H7 (cell line): Measurements from ENCODE around the gene CDK18. TPM values are rescaled to one million over a fixed set of nuclear protein-coding genes. Genes with fewer than 3 reads are reported as not detected.

Experiments
- DNase-seq: peaks from one replicate; pipeline ENCODE4 v3.0.0; 2012
- H3K27me3 ChIP-seq: 2 replicates; pipeline ENCODE4 v1.6.0; 2011; ENCODE audit warnings: mild to moderate bottlenecking, low read length; ENCODE audit not compliant: control insufficient read depth, insufficient read depth
- H3K36me3 ChIP-seq: replicated peaks from 2 replicates; pipeline ENCODE4 v1.5.1; 2011; ENCODE audit warnings: low read length; ENCODE audit not compliant: control insufficient read depth, insufficient read depth
- H3K4me3 ChIP-seq: 2 replicates; pipeline ENCODE4 v1.5.1; 2011; ENCODE audit warnings: low read depth, mild to moderate bottlenecking, control low read depth, low read length, moderate library complexity; ENCODE audit not compliant: insufficient read depth
- total RNA-seq: library from RNA; depleted of rRNA; stranded (reverse); fragments of >200 nt; shearing (Covaris generic); gene quantifications from 2 replicates; pipeline ENCODE4 v1.2.3, GENCODE V29; 2014

The CDK18 gene
- total RNA-seq, 1 experiment from 2014 or later: 48.3 TPM

- Histone ChIP-seq H3K27me3 (no peaks in the 10 kb centered on the region; the same call in 1 of the 2 replicates), H3K4me3 (no peak overlapping the region), H3K36me3 (peaks cover 5% of the 10 kb centered on the region; the same call in 1 of the 2 replicates)
- no peak for DNase-seq
These were observed 25.6 kb downstream of the CDK18 start for GRCh38 chr1:205530116-205530515.

DNA sequence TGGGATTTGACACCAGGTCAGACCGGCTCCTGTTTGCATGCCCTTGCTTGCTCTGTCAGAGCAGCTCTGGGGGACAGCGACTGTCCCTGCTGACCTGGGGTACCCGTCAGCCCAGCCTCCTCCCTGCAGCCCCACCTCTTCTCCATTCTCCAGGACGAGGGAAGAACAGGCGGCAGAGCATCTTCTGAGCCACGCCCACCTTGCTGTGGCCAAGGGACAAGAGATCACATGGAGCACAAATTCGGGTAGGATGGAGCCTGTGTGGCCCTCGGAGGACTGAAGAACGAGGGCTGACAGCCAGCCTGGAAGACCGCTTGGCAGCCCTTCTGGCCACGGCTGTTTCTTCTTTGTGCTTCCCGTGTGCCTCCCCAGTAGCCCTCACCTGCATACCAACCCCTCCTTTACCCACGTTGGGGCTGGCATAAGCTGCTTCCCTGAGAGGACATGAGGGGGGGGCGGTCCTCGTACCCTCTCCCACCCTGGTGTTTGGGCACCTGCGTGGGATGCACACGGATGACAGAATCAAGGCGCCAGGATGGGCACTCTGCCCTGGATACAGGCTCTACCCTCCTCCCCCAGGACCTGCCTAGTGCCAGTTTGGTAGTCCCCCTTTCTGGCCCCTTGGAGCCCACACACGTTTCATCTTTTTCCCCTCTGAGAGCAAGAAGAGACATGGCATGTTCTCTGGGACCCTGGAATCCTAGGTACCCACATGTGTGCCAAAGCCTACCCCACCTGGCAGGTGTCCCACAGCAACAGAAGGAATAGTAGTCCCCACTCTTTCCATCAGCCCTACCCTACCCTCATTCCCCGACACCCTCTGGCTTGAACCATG, 26.9 kb downstream of the CDK18 start:
- DNase-seq: no peak
- no peaks in the 10 kb centered on the region; the same call in 1 of the 2 replicates for H3K27me3 ChIP-seq
- H3K36me3 ChIP-seq: peaks cover 5% of the 10 kb centered on the region; the same call in 1 of the 2 replicates
- no peak overlapping the region for H3K4me3 ChIP-seq

GRCh38 chr1:205532026-205532898, 27.8 kb downstream of the CDK18 start:
- Histone ChIP-seq H3K27me3 (peaks cover 3% of the 10 kb centered on the region), H3K4me3 (no peak overlapping the region), H3K36me3 (peaks cover 5% of the 10 kb centered on the region; the same call in 1 of the 2 replicates)
- DNase-seq: peak; percentile 32

DNA sequence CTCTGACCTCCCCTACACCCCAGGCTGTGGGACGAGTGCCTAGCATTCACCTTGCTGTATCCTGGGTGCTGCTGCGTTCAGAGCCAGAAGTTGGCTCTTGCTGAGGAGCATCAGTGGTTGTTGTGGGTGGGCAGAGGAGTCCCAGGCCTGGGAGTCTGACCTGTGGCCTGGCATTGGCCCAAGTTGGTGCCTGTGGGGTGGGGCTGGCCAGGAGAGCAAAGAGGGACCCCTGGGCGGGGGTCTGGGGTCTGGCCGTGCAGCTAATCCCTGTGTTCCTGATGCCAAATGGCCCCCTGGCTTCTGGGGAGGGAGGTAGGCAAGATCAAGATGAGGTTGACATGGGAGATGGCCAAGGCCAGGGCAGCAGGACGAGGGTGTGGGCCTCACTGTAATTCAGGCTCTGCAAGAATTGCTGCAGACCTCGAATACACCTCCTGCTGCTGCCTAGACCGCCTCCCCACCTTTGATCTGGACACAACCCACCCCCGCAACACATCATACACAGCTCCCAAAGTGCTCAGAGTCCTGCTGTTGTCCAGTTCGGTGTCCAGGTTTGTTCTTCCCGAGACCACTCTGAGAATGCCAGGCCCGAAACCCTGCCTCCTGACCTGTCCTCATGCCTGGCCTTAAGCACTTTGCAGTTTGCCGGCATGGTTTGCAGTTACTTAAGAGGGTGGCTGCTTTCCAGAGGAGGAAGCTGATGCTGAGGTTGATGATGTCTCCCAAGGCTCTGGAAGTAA, 28.7 kb downstream of the CDK18 start:
- no peak for DNase-seq
- H3K4me3 ChIP-seq: no peak overlapping the region
- H3K36me3 ChIP-seq: peaks cover 5% of the 10 kb centered on the region; the same call in 1 of the 2 replicates
- H3K27me3 ChIP-seq: peaks cover 3% of the 10 kb centered on the region

DNA sequence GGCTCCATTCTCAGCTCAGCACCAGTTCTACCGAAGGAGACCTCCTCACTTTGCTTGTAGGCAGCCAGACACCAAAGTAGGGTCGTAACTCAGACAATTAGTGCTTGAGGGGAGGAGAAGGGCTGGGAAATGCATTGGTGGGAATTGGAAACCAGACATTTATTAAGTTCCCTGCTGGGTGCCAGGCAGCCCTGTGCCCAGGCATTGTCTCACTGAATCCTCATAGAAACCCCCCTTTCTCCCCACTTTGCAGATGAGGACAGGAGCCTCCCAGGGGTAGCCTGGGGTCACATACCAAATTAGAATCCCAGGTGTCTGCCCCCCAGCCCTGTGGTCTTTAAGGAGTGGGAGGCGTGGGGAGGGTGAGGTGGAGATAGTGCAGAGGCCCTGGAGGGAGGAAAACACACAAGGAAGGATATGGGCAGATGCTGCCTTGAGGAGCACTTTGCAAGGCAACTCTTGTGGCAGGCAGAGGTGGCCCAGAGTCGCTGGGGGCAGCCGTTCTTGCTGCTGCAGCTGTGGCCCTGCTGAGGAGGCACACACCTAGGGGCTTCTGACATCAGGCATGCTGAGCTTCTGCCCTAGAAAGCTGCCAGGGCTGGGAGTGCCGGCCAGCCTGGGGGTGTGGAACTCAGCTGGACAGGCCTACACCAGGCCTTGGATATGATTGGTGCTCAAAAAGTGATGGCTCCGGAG, 29.4 kb downstream of the CDK18 start:
- DNase-seq: peak; percentile 41
- peaks cover 5% of the 10 kb centered on the region for H3K27me3 ChIP-seq
- peaks cover 5% of the 10 kb centered on the region; the same call in 1 of the 2 replicates for H3K36me3 ChIP-seq
- H3K4me3 ChIP-seq: no peak overlapping the region

GRCh38 chr1:205534444-205534985, 30.0 kb downstream of the CDK18 start:
- DNase-seq: no peak
- peaks cover 5% of the 10 kb centered on the region; the same call in 1 of the 2 replicates for H3K36me3 ChIP-seq
- H3K27me3 ChIP-seq: peaks cover 5% of the 10 kb centered on the region
- H3K4me3 ChIP-seq: no peak overlapping the region

GRCh38 chr1:205535096-205535495, 30.6 kb downstream of the CDK18 start:
- H3K4me3 ChIP-seq: no peak overlapping the region
- no peak for DNase-seq
- H3K36me3 ChIP-seq: peaks cover 5% of the 10 kb centered on the region; the same call in 1 of the 2 replicates
- peaks cover 5% of the 10 kb centered on the region for H3K27me3 ChIP-seq

DNA sequence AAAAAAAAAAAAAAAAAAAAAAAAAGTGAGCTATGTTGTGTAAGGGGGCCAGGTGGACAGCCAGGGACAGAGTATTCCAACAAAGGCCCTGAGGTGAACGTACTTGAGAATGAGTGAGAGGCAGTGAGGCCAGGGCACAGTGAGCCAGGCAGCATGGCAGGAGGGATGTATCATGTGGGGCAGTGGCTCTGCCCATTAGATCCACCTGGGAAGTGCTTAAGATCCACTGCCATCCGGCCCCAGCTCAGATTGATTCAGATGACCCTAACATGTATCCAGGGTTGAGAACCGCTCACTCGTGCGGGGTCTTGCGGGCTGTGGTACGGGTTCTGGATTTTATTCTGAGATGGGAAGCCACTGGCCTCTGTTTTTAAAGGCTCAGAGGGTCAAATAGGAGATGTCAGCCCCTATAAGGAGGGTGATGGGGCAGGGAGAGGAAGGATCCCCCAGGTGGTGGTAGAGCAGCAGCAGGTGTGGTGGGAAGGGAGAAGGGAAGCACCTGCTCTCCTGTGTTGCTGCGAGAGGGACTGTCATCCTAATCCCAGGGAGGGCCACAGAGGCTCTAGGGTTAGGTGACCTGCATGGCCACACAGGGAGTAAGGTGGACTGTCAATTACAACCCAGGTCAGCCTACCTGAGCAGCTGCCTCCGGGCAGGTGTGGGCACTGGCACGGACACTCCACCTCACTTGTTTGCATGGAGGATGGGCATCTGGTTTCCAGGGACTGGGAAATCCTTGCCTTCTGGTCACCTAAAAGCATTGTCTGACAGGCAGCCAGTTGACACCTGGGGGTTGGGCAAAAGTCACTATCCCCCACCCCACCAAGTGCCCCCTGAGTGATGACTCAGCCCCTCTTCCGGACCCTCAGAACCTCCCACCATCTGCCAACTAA, 31.6 kb downstream of the CDK18 start:
- Histone ChIP-seq H3K27me3 (peaks cover 6% of the 10 kb centered on the region), H3K36me3 (peaks cover 3% of the 10 kb centered on the region; the same call in 1 of the 2 replicates), H3K4me3 (no peak overlapping the region)
- peak; percentile 42 for DNase-seq

DNA sequence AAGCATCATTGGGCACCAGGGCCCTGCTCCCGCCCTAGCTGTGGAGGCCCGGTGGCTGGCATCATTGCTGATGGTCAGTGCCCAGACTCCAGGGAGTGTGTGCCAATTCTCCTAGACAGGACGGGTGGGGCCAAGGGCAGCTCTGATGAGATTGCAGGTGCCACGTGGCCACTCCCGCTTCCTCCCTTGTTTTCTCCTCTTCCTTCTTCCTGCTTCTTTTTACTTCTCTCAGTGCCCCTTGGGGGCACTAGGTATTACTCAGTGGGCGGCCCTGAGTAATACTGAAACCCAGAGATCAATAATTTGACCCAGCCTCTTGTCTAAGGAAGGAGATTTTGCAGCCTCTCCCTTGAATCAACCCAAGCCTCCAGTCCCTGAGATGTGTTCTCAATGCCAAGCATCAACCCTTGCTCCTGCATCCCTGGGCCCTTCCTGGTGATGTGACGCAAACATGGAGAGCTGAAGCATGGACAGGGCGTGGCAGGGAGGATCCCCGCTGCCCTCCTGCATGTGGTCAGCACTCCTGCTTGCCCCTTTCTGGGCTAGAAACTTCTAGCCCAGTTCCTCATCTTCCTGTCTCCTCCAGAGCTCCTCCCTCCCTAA, 32.4 kb downstream of the CDK18 start:
- H3K4me3 ChIP-seq: no peak overlapping the region
- H3K27me3 ChIP-seq: peaks cover 13% of the 10 kb centered on the region
- no peak for DNase-seq
- H3K36me3 ChIP-seq: no peaks in the 10 kb centered on the region; the same call in 1 of the 2 replicates

- no peak for DNase-seq
- no peak overlapping the region for H3K4me3 ChIP-seq
- no peaks in the 10 kb centered on the region; the same call in 1 of the 2 replicates for H3K36me3 ChIP-seq
- H3K27me3 ChIP-seq: peaks cover 13% of the 10 kb centered on the region
These were observed 33.0 kb downstream of the CDK18 start for GRCh38 chr1:205537386-205538018.

DNA sequence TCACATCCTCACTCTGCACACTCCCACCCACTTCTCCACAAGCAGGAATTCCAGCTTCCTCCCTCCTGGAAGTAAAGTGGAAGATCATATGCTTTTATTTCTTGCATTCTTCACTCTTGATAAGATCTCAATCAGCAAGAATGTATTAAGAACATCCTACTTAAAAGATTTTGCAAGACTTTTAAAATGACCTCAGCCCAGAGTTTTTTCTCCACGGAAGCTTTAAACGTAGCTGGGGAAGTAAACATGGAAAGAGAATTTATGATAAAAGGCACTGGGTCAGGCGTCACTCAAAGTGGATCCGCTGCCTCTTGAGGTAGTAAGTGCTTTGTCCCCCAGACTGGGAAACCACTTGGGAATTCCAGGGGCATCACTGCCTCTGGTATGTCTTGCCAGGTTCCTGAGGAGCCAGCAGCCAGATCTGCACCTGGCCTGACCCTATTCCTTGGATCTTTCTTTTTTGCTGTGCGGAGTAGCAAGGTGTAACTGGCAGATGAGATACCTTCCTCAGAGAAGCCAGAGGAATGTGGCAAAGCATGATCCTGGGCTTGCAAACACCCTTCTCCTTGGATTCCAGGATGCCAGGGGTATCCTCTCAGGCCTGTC, 33.9 kb downstream of the CDK18 start:
- Histone ChIP-seq H3K36me3 (no peaks in the 10 kb centered on the region), H3K27me3 (peaks cover 18% of the 10 kb centered on the region), H3K4me3 (no peak overlapping the region)
- no peak for DNase-seq
